Kidney (tissue), 14 donors: ENCODE results near the gene PRKAG2. TPM values are rescaled to one million over a fixed set of nuclear protein-coding genes. Genes with fewer than 3 reads are reported as not detected.

Source experiments
- DNase-seq, 5 donors: peaks; one replicate each; pipeline ENCODE4 v3.0.0-alpha.2; 2013 to 2020
- FAIRE-seq: peaks from 2 replicates; lab custom pipeline; 2012; peaks lifted over from hg19 to GRCh38; lab: Jason Lieb, UNC
- H3K27ac ChIP-seq, 2 donors: one replicate each; pipeline ENCODE4 v1.7.0; 2013; ENCODE audit warnings: low read depth in 2 of 2, low read length in 2 of 2, inconsistent platforms in 1 of 2
- H3K27me3 ChIP-seq: one replicate; pipeline ENCODE4 v1.7.1; 2013; ENCODE audit warnings: low read length, inconsistent platforms; ENCODE audit not compliant: control insufficient read depth, insufficient read depth
- H3K36me3 ChIP-seq, 3 donors: one replicate each; pipeline versions ENCODE4 v1.7.0 to v1.7.1; 2013; ENCODE audit warnings: low read length in 3 of 3, control low read depth in 1 of 3, inconsistent platforms in 1 of 3; ENCODE audit not compliant: insufficient read depth in 3 of 3, control insufficient read depth in 2 of 3
- H3K4me1 ChIP-seq, 3 donors: one replicate each; pipeline versions ENCODE4 v1.7.0 to v1.7.1; 2013; ENCODE audit warnings: low read length in 3 of 3, inconsistent platforms in 1 of 3, low read depth in 1 of 3; ENCODE audit not compliant: control insufficient read depth in 2 of 3, insufficient read depth in 2 of 3
- H3K4me3 ChIP-seq, 3 donors: one replicate each; pipeline versions ENCODE4 v1.7.0 to v1.8.1; 2013; ENCODE audit warnings: low read length in 3 of 3, control low read depth in 1 of 3, inconsistent platforms in 1 of 3
- H3K9ac ChIP-seq, 3 donors: one replicate each; pipeline versions ENCODE4 v1.7.0 to v1.7.1; 2013; ENCODE audit warnings: low read length in 3 of 3, control low read depth in 1 of 3, inconsistent platforms in 1 of 3
- H3K9me3 ChIP-seq, 3 donors: one replicate each; pipeline versions ENCODE4 v1.7.0 to v1.7.1; 2013; ENCODE audit warnings: low read length in 3 of 3, control low read depth in 1 of 3, inconsistent platforms in 1 of 3; ENCODE audit not compliant: control insufficient read depth in 2 of 3, insufficient read depth in 1 of 3
- intact Hi-C: fragments of 100-400 bp; cut with DNase I; formaldehyde crosslinking; loops from one replicate; pipeline ENCODE4 v1.11.1; 2022
- polyA plus RNA-seq: library from polyadenylated mRNA; stranded (reverse); fragments of 350-450 nt; fragmentation: Illumina TruSeq; extraction: RNeasy Lipid Tissue Mini Kit (QIAGEN cat#74804); gene quantifications from one replicate; pipeline ENCODE4 v1.2.3, GENCODE V29; 2014; ENCODE audit warnings: low read depth, low replicate concordance; ENCODE audit not compliant: insufficient read depth
- total RNA-seq: library from RNA; stranded (reverse); fragmentation: NEBNext Ultra II Directional; extraction: Animal tissue kit (Norgen Biotek cat#: 25700); gene quantifications from one replicate; pipeline ENCODE4 v1.2.1, GENCODE V29; 2021
- TF ChIP-seq, protein P1 (sequence below): IDR thresholded peaks from 3 replicates; pipeline ENCODE4 v1.5.1; 2012; ENCODE audit warnings: mild to moderate bottlenecking, moderate library complexity, borderline replicate concordance; ENCODE audit not compliant: insufficient read depth; ENCODE audit errors: extremely low read depth
- donor health status: control.
- donor health status: control.
- donor health status: control.
- donor health status: control.
- donor health status: control.
- donor health status: DM: yes; HTN: yes; CAD: no.
- donor health status: Normal renal cell carcinoma (clear cell type).

Gene PRKAG2
- total and polyA plus RNA-seq, 2 donors from 2014 or later, result 40.7 to 40.9 TPM

GRCh38 chr7:151891182-151891581, 14.3 kb upstream of the PRKAG2 start:
- intact Hi-C loops, result no loop called here
- TF ChIP-seq, protein P1, sequence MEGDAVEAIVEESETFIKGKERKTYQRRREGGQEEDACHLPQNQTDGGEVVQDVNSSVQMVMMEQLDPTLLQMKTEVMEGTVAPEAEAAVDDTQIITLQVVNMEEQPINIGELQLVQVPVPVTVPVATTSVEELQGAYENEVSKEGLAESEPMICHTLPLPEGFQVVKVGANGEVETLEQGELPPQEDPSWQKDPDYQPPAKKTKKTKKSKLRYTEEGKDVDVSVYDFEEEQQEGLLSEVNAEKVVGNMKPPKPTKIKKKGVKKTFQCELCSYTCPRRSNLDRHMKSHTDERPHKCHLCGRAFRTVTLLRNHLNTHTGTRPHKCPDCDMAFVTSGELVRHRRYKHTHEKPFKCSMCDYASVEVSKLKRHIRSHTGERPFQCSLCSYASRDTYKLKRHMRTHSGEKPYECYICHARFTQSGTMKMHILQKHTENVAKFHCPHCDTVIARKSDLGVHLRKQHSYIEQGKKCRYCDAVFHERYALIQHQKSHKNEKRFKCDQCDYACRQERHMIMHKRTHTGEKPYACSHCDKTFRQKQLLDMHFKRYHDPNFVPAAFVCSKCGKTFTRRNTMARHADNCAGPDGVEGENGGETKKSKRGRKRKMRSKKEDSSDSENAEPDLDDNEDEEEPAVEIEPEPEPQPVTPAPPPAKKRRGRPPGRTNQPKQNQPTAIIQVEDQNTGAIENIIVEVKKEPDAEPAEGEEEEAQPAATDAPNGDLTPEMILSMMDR, result no peak
- no peaks in the 10 kb centered on the region for H3K4me1 ChIP-seq

GRCh38 chr7:151890355-151891004, 13.6 kb upstream of the PRKAG2 start:
- no peak overlapping the region for H3K27ac ChIP-seq
- no peak overlapping the region for H3K9ac ChIP-seq
- TF ChIP-seq, protein P1, result no peak
- no peak overlapping the region for H3K4me3 ChIP-seq
- no peaks in the 10 kb centered on the region for H3K4me1 ChIP-seq
- no peak for FAIRE-seq
- H3K9me3 ChIP-seq, result no peaks in the 10 kb centered on the region
- peaks cover 2% of the 10 kb centered on the region for H3K27me3 ChIP-seq
- H3K36me3 ChIP-seq, result no peaks in the 10 kb centered on the region
- intact Hi-C loops, result no loop called here
- peak in 4 of 5 donors; percentile 26 to 61 (median 46) for DNase-seq

More at GRCh38 chr7:151891182-151891581, 14.3 kb upstream of the PRKAG2 start:
- H3K9ac ChIP-seq, result no peak overlapping the region
- DNase-seq (no peak), FAIRE-seq (no peak)
- peaks cover 2% of the 10 kb centered on the region for H3K27me3 ChIP-seq
- H3K9me3 ChIP-seq, result no peaks in the 10 kb centered on the region
- no peak overlapping the region for H3K27ac ChIP-seq
- H3K36me3 ChIP-seq, result no peaks in the 10 kb centered on the region
- H3K4me3 ChIP-seq, result no peak overlapping the region

DNA sequence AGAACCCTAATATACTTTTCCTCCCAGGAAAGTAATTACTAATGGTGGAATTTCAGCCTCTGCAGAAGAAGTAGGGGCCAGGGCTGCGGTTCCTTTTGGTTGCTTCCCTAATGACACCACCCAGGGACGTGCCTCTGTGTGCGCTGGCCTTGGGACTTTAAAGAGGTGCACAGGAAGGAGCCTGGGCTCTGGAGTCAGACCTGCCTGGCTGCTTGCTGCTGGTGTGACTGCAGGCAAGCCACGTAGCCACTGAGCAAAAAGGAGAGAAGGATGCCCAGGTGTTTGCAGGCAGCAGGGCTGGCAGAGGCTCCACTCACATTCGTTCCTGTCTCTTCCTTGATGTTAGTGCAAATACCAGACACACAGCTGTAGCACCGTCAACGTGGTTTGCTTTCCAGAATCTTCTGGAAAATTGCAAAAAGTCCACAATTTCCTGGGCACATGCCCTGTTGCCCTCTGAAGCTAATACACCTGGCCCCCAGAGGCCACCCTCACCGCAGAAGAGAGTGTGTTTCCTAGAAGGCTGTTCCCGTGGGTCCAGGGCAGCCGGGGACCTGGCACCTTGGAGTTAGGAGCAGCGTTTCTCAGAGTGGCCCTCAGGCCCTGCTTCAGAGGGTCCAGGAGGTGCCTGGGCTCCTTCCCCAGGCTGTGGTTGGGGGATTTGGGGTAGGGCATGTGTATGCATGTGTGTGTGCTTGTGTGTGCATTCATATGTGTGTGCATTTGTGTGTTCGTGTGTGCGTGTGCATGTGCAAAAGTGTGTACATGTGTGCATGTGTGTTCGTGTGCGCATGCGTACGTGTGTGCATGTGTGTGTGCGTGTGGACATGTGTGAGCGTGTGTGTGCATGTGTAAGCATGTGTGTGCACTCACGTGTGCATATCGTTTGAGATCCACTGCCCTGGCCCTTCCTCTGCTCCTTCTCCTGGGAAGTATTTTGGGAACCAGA, 12.8 kb upstream of the PRKAG2 start:
- H3K27me3 ChIP-seq, result peaks cover 2% of the 10 kb centered on the region
- H3K27ac ChIP-seq, result no peak overlapping the region
- no peaks in the 10 kb centered on the region for H3K4me1 ChIP-seq
- TF ChIP-seq, protein P1, result no peak
- peak overlapping the region in 1 of 3 donors; percentile 18 for H3K4me3 ChIP-seq
- DNase-seq (peak; percentile 25 to 43 (median 39)), FAIRE-seq (no peak)
- no peaks in the 10 kb centered on the region for H3K36me3 ChIP-seq
- intact Hi-C loops, result no loop called here
- H3K9me3 ChIP-seq, result no peaks in the 10 kb centered on the region
- H3K9ac ChIP-seq, result no peak overlapping the region
